Lung (tissue), 12 donors: Measurements from ENCODE around the gene TMEM200C. TPM values are rescaled to one million over a fixed set of nuclear protein-coding genes. Genes with fewer than 3 reads are reported as not detected.

Experiments used
- ATAC-seq: fragments of 200-7000 bp; cut with Tn5 transposase; one replicate; pipeline ENCODE4 v1.9.1; 2020; ENCODE audit warnings: moderate number of reproducible peaks; ENCODE audit not compliant: insufficient read depth, low FRiP score
- DNase-seq, 3 donors: peaks; one replicate each; pipeline ENCODE4 v3.0.0-alpha.2; 2013 to 2017
- H3K27ac ChIP-seq, 2 donors: one replicate each; pipeline ENCODE4 v1.5.1; 2013; ENCODE audit warnings: mild to moderate bottlenecking in 2 of 2, moderate library complexity in 2 of 2, control low read depth in 1 of 2, inconsistent platforms in 1 of 2, low read depth in 1 of 2, low read length in 1 of 2
- H3K27me3 ChIP-seq, 3 donors: one replicate each; pipeline ENCODE4 v1.5.1; 2013; ENCODE audit warnings: low read length in 2 of 3; ENCODE audit not compliant: control insufficient read depth in 3 of 3, insufficient read depth in 3 of 3
- H3K36me3 ChIP-seq, 4 donors: one replicate each; pipeline ENCODE4 v1.5.1; 2013; ENCODE audit warnings: low read length in 4 of 4, mild to moderate bottlenecking in 1 of 4, moderate library complexity in 1 of 4; ENCODE audit not compliant: control insufficient read depth in 4 of 4, insufficient read depth in 4 of 4
- H3K4me1 ChIP-seq, 5 donors: one replicate each; pipeline ENCODE4 v1.5.1; 2013; ENCODE audit warnings: low read length in 5 of 5, mild to moderate bottlenecking in 2 of 5, moderate library complexity in 1 of 5; ENCODE audit not compliant: control insufficient read depth in 5 of 5, insufficient read depth in 5 of 5
- H3K4me3 ChIP-seq: one replicate; pipeline ENCODE4 v1.5.1; 2013; ENCODE audit warnings: mild to moderate bottlenecking, control low read depth, moderate library complexity
- H3K9ac ChIP-seq, 2 donors: one replicate each; pipeline ENCODE4 v1.5.1; 2013; ENCODE audit warnings: low read length in 2 of 2, control low read depth in 1 of 2; ENCODE audit not compliant: insufficient read depth in 1 of 2
- H3K9me3 ChIP-seq, 4 donors: one replicate each; pipeline ENCODE4 v1.5.1; 2013; ENCODE audit warnings: low read length in 3 of 4, mild to moderate bottlenecking in 1 of 4, moderate library complexity in 1 of 4; ENCODE audit not compliant: control insufficient read depth in 4 of 4, insufficient read depth in 3 of 4
- WGBS, 2 donors: extraction: QIAGEN DNeasy Blood & Tissue Kit; methylation state at CpG; one replicate each; pipeline ENCODE4 v1.1.7; 2013; 5-methylcytosine and 5-hydroxymethylcytosine counted together
- polyA plus RNA-seq, 2 donors: library from polyadenylated mRNA; stranded (reverse); fragments of 200-250 nt; gene quantifications; one replicate each; pipeline ENCODE4 v1.2.1, GENCODE V29; 2013
- total RNA-seq, 2 donors: library from RNA; depleted of rRNA in 1 of 2; stranded (reverse); fragments of >200 nt in 1 of 2; gene quantifications; one replicate each; pipeline ENCODE4 v1.2.1, GENCODE V29; 2014 to 2021
- TF ChIP-seq, protein P1 (sequence below): IDR thresholded peaks from 2 replicates; pipeline ENCODE4 v1.5.1; 2012; ENCODE audit warnings: mild to moderate bottlenecking; ENCODE audit errors: control extremely low read depth, extremely low read depth
- donor health status: control.
- donor health status: control.
- donor health status: Bipolar disorder and iron deficiency.
- donor health status: healthy.
- donor health status: DM: yes; HTN: yes; CAD: no.

The TMEM200C gene
- total and polyA plus RNA-seq, 4 donors, result 0.12 to 1.3 (median 0.39) TPM

DNA sequence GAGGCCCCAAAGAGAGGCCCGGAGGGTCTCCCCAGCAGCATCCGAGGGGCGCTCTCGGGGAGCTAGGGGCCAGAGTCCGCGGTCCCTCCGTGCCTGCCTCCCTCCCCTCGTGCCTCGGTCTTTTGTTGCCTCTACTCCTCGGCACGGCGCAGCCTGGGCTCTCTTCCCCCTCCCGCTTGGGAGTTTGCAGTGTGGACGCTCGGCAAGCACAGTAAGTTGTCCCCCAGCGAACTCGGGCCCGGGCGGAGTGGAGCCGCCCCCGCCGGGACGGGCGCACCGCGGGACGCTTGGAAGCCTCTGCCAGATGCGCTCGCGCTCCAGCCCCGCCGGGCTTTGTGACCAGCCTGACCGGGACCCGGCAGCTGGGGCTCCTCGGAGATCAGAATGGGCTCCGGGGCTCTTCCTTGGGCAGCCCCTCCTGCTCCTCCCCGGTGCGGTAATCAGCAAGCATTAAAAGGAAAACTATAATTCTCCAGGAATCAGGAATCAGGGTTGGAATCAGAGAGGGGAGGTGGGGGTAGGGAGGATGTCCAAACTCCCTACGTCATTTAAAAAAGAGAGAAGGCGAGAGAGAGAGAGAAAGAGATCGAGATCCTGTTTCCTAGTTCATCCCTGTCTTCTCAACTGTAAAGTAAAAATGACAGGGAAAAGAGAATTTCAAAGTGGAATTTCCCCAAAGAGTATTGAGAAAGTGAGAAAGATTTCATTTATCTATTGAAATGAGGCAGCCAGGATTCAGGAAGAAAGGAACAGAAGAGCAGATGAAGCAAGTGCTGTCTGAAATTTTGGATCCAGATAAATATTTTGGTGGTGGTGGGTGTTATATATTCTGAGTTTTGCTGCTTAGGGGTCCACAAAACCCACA is 786 bp upstream of the TMEM200C start:
- DNase-seq, result peak; percentile 74 to 80 (median 75)
- H3K4me1 ChIP-seq, result peaks cover 0 to 49% (median 8%) of the 10 kb centered on the region in 5 donors
- H3K9ac ChIP-seq, result peak overlapping the region; percentile 63 to 67
- H3K36me3 ChIP-seq, result peaks cover 0 to 4% (median 0%) of the 10 kb centered on the region in 4 donors
- peak overlapping the region in 1 of 2 donors; percentile 43 for H3K27ac ChIP-seq
- H3K9me3 ChIP-seq, result peaks cover 0 to 8% (median 0%) of the 10 kb centered on the region in 4 donors
- ATAC-seq, result no peak
- 2 to 5% methylated on average over 39 to 41 of the region's 41 CpGs for WGBS, 2 donors
- TF ChIP-seq, protein P1, sequence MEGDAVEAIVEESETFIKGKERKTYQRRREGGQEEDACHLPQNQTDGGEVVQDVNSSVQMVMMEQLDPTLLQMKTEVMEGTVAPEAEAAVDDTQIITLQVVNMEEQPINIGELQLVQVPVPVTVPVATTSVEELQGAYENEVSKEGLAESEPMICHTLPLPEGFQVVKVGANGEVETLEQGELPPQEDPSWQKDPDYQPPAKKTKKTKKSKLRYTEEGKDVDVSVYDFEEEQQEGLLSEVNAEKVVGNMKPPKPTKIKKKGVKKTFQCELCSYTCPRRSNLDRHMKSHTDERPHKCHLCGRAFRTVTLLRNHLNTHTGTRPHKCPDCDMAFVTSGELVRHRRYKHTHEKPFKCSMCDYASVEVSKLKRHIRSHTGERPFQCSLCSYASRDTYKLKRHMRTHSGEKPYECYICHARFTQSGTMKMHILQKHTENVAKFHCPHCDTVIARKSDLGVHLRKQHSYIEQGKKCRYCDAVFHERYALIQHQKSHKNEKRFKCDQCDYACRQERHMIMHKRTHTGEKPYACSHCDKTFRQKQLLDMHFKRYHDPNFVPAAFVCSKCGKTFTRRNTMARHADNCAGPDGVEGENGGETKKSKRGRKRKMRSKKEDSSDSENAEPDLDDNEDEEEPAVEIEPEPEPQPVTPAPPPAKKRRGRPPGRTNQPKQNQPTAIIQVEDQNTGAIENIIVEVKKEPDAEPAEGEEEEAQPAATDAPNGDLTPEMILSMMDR, result no peak
- H3K27me3 ChIP-seq, result peaks cover 0 to 48% (median 11%) of the 10 kb centered on the region in 3 donors
- peak overlapping the region; percentile 2 for H3K4me3 ChIP-seq

DNA sequence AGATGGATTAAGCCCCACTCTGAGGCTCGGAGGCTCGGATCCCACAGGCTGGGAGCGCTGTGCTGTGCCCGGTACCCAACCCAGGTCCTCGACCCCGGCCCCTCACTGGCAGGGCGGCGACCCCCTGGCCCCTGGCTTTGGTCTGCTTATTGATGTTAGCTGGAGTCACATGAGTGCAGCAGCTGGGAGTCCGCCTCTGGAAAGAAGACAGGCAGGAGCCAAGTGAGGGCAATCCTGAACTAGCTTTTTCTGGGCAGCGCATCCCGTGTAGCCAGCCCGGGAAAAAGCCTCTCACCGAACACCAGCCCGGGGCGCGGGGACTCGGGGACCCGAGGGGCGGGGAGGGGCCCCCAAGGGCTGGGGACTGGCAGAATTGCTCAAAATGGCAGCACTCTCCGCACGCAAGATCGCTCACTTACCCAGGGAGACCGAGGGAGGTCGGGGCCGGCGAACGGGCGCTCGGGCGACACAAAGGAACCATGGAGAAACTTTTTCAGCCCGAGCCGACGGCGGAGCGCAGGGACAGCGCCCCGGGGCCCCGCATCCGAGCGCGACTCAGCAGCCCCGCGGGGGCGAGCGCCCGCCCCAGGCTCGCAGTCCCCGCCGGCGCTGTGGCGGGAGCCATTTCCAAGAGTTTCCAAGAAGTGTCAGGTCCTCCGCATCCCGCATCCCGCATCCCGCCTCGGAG is 567 bp downstream of the TMEM200C start:
- peaks cover 0 to 48% (median 11%) of the 10 kb centered on the region in 3 donors for H3K27me3 ChIP-seq
- 2 to 3% methylated on average over 48 to 56 of the region's 56 CpGs for whole genome bisulfite sequencing, 2 donors
- DNase-seq, result peak; percentile 59 to 63 (median 62)

DNA sequence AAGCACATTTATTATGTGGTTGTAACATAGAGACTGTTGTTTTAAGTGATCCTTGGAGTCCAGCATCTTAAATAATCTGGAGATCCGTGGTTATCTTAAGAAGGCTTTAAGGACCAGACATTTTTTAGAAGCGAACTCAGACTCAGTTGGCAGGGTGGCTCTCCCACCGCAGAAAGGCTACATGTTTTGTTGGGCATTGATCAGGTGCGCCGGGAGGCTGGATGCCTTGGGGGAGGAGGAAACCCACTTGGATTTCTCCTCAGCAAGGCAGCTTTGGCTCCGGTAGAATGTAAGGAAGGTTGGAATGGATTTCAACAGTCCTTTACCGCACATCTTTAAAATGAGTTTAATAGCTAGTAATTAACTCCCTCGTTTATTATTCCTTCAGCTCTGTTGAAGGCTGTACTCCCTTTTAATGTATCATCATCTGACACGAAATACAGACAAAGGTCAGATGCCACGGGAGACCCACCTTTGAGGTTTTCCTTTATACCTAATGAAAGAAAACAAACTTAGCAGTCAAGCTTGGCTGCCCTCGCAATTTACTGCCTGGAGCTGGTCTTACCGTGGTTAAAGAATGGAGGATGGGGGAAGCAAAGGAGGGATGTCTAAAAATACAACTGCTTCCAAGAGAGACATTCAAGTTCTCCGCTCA is 1.2 kb downstream of the TMEM200C start:
- Histone ChIP-seq H3K4me1 (peaks cover 0 to 43% (median 8%) of the 10 kb centered on the region in 5 donors), H3K4me3 (no peak overlapping the region), H3K27me3 (peaks cover 0 to 48% (median 11%) of the 10 kb centered on the region in 3 donors), H3K36me3 (peaks cover 0 to 4% (median 0%) of the 10 kb centered on the region in 4 donors), H3K9me3 (peaks cover 0 to 11% (median 0%) of the 10 kb centered on the region in 4 donors), H3K27ac (no peak overlapping the region), H3K9ac (peak overlapping the region in 1 of 2 donors; percentile 71)
- 18 to 21% methylated on average over 13 of the region's 13 CpGs for WGBS, 2 donors
- ATAC-seq (no peak), DNase-seq (peak in 2 of 3 donors; percentile 10 to 22)
- TF ChIP-seq, protein P1, result no peak

More for the DNA sequence above, 567 bp downstream of the TMEM200C start:
- TF ChIP-seq, protein P1, result no peak
- Histone ChIP-seq H3K9me3 (peaks cover 0 to 11% (median 0%) of the 10 kb centered on the region in 4 donors), H3K4me3 (no peak overlapping the region), H3K4me1 (peaks cover 0 to 43% (median 8%) of the 10 kb centered on the region in 5 donors), H3K9ac (peak overlapping the region; percentile 55 to 71), H3K36me3 (peaks cover 0 to 4% (median 0%) of the 10 kb centered on the region in 4 donors), H3K27ac (peak overlapping the region in 1 of 2 donors; percentile 41)
- ATAC-seq, result no peak
